PC-3 (cell line): ENCODE results near the gene FAM153A. TPM values are rescaled to one million over a fixed set of nuclear protein-coding genes. Genes with fewer than 3 reads are reported as not detected.
"Not testable (repeated sequence)": the region's sequence is repeated elsewhere in the genome, so short reads cannot be mapped to it uniquely, and the experiment has no call there.

ENCODE experiments used
- ATAC-seq: fragments of 200-7000 bp; cut with Tn5 transposase; 2 replicates; pipeline ENCODE4 v1.9.1; 2020; ENCODE audit warnings: mild to moderate bottlenecking, moderate library complexity
- Bru-seq: library from RNA; stranded (reverse); fragments of 400-500 nt; gene quantifications from one replicate; lab custom pipeline; 2021; lab: Mats Ljungman, UMichigan
- BruChase-seq, 2 experiments: library from RNA; stranded (reverse); fragments of 400-500 nt; gene quantifications; one replicate each; lab custom pipeline; 2021; lab: Mats Ljungman, UMichigan
- BruUV-seq: library from RNA; stranded (reverse); fragments of 400-500 nt; replicated peaks from 2 replicates; lab custom pipeline; 2021; lab: Mats Ljungman, UMichigan
- CTCF ChIA-PET: fragments of 300-600 bp; sonication (Branson Sonifier 250); formaldehyde crosslinking; loops from one replicate; lab custom pipeline; 2022; ENCODE audit warnings: antibody characterized with exemption; lab: Charles Lee
- POLR2A ChIA-PET: fragments of 300-600 bp; sonication (Branson Sonifier 250); formaldehyde crosslinking; loops from one replicate; lab custom pipeline; 2022; ENCODE audit warnings: antibody characterized with exemption; ENCODE audit not compliant: unreplicated experiment; lab: Charles Lee
- DNase-seq: peaks from one replicate; pipeline ENCODE4 v3.0.0-alpha.2; 2015
- H2AFZ ChIP-seq: fragments of 300-600 bp; sonication (generic); 2 replicates; pipeline ENCODE4 v1.6.0; 2016; ENCODE audit warnings: antibody characterized with exemption, low read length
- H3F3A ChIP-seq: fragments of 300-600 bp; sonication (generic); one replicate; pipeline ENCODE4 v1.6.0; 2017; ENCODE audit warnings: antibody characterized with exemption, low read length, control low read depth, mild to moderate bottlenecking; ENCODE audit not compliant: unreplicated experiment
- H3K27ac ChIP-seq: fragments of 300-600 bp; sonication (generic); 2 replicates; pipeline ENCODE4 v1.5.1; 2016; ENCODE audit warnings: mild to moderate bottlenecking, low read length
- H3K27me3 ChIP-seq: fragments of 300-600 bp; sonication (generic); 2 replicates; pipeline ENCODE4 v1.6.1; 2016; ENCODE audit warnings: low read length, mixed read lengths
- H3K36me3 ChIP-seq: fragments of 300-600 bp; sonication (generic); 2 replicates; pipeline ENCODE4 v1.6.1; 2016; ENCODE audit warnings: low read depth, mixed run types, low read length, mixed read lengths
- H3K4me1 ChIP-seq: fragments of 300-600 bp; sonication (generic); 2 replicates; pipeline ENCODE4 v1.5.1; 2016; ENCODE audit warnings: low read length; ENCODE audit not compliant: insufficient read depth
- H3K4me2 ChIP-seq: fragments of 300-600 bp; sonication (generic); 2 replicates; pipeline ENCODE4 v1.6.0; 2016; ENCODE audit warnings: low read length
- H3K4me3 ChIP-seq: fragments of 300-600 bp; sonication (generic); 2 replicates; pipeline ENCODE4 v1.5.1; 2016; ENCODE audit warnings: mild to moderate bottlenecking, low read length, mixed read lengths
- H3K79me2 ChIP-seq: fragments of 300-600 bp; sonication (generic); 2 replicates; pipeline ENCODE4 v1.6.1; 2017; ENCODE audit warnings: low read length, mixed read lengths
- H3K9ac ChIP-seq: fragments of 300-600 bp; sonication (generic); 2 replicates; pipeline ENCODE4 v1.6.0; 2016; ENCODE audit warnings: mild to moderate bottlenecking, low read length
- H3K9me2 ChIP-seq: fragments of 300-600 bp; sonication (generic); replicated peaks from 2 replicates; pipeline ENCODE4 v1.6.1; 2016; ENCODE audit warnings: mixed run types, low read length, mixed read lengths
- H3K9me3 ChIP-seq: fragments of 300-600 bp; sonication (generic); 2 replicates; pipeline ENCODE4 v1.6.1; 2016; ENCODE audit warnings: low read length, mixed read lengths
- H4K20me1 ChIP-seq: fragments of 300-600 bp; sonication (generic); 2 replicates; pipeline ENCODE4 v1.6.1; 2016; ENCODE audit warnings: low read length, mixed read lengths
- intact Hi-C: fragments of 100-400 bp; cut with micrococcal nuclease; formaldehyde crosslinking; loops from 2 replicates; pipeline ENCODE4 v1.9.0; 2023
- long read RNA-seq: library from polyadenylated mRNA; unstranded; transcript quantifications from one replicate; pipeline ENCODE4 v2.0.0, GENCODE V29; 2021; ENCODE audit not compliant: unreplicated experiment
- total RNA-seq: library from RNA; depleted of rRNA; stranded (reverse); fragments of >200 nt; gene quantifications from 2 replicates; pipeline ENCODE4 v1.2.3, GENCODE V29; 2014; rRNA removed

Gene FAM153A
- total RNA-seq = not detected in 2 replicates
- percentile 6 among the genes with signal in this experiment for Bru-seq, nascent RNA
- percentile 7 among the genes with signal in this experiment for BruChase-seq, experiment 1, labeled RNA remaining after a 6-hour chase
- percentile 4 among the genes with signal in this experiment for BruChase-seq, experiment 2, labeled RNA remaining after a 2-hour chase
- long read RNA-seq = 0 reads

DNA sequence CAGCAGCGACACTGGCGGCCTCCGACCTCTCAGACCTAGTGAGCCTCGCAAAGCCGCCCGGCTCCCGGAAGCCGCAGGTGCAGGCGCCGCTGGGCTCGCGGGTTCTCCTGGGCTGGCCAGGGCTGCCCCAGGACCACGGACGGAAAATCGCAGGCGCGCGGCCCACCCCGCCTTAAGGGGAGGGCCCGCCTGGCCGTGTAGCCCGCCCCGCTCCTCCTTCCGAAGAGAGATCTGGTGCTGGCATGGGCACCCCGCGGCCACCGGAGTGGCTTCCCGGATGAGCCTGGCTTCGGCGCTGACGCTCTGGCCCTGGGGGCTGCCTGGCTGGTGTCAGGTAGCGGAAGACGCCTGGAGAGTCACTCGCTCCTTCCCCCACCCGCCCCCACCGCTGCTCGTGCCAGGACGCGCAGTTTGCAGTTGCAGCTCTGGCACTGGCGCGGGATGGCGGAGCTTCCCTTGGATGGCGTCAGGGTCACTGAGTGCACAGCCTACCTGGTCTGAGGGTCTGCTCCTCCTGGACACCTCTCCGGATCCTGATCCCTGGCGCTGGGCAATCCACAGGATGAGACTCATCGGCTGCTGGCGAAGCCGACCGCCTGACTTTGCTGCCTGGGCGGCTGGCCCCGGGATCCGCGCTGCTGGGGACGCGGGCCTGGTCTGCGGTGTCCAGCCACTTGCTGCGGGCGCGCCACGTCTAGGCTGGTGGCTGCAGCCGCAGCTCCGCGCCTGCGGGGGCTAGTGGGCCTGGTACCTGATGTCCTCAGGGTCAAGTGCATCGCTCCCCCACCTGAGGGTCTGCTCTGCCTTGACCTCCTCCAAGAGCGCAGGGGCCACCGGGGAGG is at the start of gene FAM153A:
Gene FAM153A, minus strand, starts transcription at position 108 of the 842 bp plus-strand sequence.
- H3K9ac ChIP-seq, H3K4me1 ChIP-seq, H3K36me3 ChIP-seq, H2AFZ ChIP-seq, ATAC-seq, CTCF ChIA-PET, POLR2A ChIA-PET, H3K4me3 ChIP-seq, H4K20me1 ChIP-seq, H3F3A ChIP-seq, BruUV-seq, H3K9me3 ChIP-seq, H3K4me2 ChIP-seq, H3K27me3 ChIP-seq, intact Hi-C loops, H3K9me2 ChIP-seq, H3K79me2 ChIP-seq, DNase-seq, H3K27ac ChIP-seq: not testable (repeated sequence)

DNA sequence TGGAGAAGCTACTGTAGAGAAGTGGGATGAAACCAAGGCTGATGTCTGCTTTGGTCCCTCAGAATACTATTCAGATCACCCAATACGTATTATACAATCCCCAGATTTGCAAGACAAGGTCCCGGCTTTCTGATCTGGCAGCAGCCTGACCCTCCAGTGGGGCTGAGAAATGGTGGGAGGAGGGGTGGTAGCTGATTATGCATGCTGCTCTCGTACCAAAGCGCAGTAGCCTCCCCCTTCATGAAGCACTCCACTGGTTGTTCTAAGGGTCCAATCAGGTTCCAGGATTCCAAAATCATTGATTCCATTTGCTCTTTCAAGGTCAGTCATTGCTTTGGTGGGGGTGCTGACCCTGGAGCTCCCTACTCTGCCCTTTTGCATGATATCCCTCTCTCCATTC is 49.6 kb upstream of the FAM153A start:
- H3K36me3 ChIP-seq, BruUV-seq, H3K9me3 ChIP-seq, ATAC-seq, H3K9me2 ChIP-seq, H4K20me1 ChIP-seq, H3K4me2 ChIP-seq, CTCF ChIA-PET, H3K79me2 ChIP-seq, H3K4me3 ChIP-seq, H3K9ac ChIP-seq, H3F3A ChIP-seq, POLR2A ChIA-PET, DNase-seq, intact Hi-C loops, H3K27me3 ChIP-seq, H3K27ac ChIP-seq, H3K4me1 ChIP-seq, H2AFZ ChIP-seq: not testable (repeated sequence)

DNA sequence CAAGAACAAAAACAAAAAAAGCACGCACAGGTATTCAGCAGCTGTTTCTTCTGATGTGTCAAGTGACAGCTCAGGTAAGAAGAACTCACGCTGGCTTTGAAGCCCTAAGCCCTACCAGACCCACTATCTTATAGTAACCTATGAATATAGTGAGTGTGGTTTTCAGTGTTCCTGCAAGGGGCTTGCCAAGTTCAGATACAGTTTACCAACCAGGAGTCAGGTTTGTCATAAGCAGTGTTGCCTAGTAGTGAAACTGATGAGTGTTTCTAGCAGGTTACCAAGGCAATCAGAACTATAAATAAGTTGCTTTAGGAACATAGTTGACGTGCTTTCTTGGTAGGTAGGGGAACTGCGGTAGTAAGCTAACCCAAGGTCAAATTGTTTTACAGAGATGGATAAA is 43.4 kb upstream of the FAM153A start:
- H3K9me2 ChIP-seq, ATAC-seq, BruUV-seq, POLR2A ChIA-PET, H3K36me3 ChIP-seq, H3K4me2 ChIP-seq, H3K27ac ChIP-seq, H3K9me3 ChIP-seq, H2AFZ ChIP-seq, H3K79me2 ChIP-seq, CTCF ChIA-PET, H3K9ac ChIP-seq, intact Hi-C loops, H3K4me1 ChIP-seq, H3K4me3 ChIP-seq, H3F3A ChIP-seq, DNase-seq, H4K20me1 ChIP-seq, H3K27me3 ChIP-seq: not testable (repeated sequence)

DNA sequence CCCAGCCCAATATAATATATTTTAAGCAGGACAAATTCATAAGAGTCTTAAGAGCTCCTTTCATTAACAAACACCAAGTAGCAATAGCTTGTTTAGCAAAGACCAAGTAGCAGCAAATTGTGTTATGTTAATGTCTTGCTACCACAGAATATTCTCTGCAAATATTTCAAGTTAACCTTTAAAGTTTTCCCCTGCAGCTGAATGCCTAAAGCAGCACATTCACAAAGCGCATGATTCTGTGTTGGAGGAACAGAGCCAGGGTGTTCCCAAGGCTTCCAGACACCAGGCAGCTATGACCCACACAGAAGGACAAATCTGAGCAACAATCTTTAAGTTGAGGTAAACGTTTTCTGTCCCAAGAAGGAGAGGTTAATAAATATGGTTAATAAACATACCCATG is 42.1 kb upstream of the FAM153A start:
- intact Hi-C loops, H3K27me3 ChIP-seq, H3K4me1 ChIP-seq, H3K4me3 ChIP-seq, H3K36me3 ChIP-seq, H3K9me3 ChIP-seq, BruUV-seq, ATAC-seq, H3F3A ChIP-seq, DNase-seq, H3K4me2 ChIP-seq, H3K27ac ChIP-seq, H2AFZ ChIP-seq, H3K9ac ChIP-seq, H3K79me2 ChIP-seq, CTCF ChIA-PET, H4K20me1 ChIP-seq, POLR2A ChIA-PET, H3K9me2 ChIP-seq: not testable (repeated sequence)

DNA sequence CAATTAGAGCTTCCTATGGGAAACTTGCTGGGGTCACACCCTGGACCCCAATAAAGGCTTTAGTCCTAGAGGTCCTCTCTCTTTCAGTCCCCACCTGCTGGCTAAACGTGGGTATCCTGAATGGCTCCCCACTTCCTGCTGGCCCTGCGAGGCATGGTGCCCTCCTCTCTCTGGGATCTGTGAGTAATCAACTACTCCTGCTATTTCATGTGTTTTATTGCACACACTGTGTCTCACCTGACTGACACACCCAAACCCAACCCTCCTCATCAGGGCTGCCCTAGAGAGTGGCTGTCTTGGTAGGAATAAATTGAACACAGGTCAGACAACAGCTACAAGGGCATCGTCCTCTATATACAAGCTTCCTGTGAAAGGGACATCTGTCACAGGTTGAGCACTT is 39.8 kb upstream of the FAM153A start:
- H3F3A ChIP-seq, H2AFZ ChIP-seq, H4K20me1 ChIP-seq, H3K27me3 ChIP-seq, H3K36me3 ChIP-seq, intact Hi-C loops, BruUV-seq, H3K27ac ChIP-seq, H3K9me3 ChIP-seq, POLR2A ChIA-PET, H3K79me2 ChIP-seq, H3K9ac ChIP-seq, H3K9me2 ChIP-seq, H3K4me2 ChIP-seq, H3K4me1 ChIP-seq, ATAC-seq, DNase-seq, CTCF ChIA-PET, H3K4me3 ChIP-seq: not testable (repeated sequence)

DNA sequence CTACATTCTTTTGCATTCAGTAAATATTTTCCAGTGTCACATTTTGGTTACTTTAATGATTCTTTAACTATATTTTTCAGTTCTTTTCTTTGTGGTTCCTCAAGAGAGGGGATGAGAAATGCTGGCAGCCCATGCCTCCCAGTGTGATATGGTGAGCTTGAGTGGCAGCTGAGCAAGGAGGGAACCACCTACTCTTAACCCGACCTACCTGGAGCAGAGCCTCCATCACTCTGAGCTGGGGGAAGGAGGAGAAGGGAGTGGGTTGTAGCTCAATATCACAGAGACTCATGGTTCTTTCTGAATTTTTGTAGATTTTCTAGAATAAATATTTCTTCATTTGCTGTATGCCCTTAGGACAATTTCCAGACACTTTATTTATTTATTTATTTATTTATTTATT is 37.0 kb upstream of the FAM153A start:
- not testable (repeated sequence) for DNase-seq, H3K9ac ChIP-seq

More for the DNA sequence above, 37.0 kb upstream of the FAM153A start:
- H4K20me1 ChIP-seq, H3K9me3 ChIP-seq, BruUV-seq, CTCF ChIA-PET, H3K4me3 ChIP-seq, H3K27me3 ChIP-seq, H3K9me2 ChIP-seq, H3F3A ChIP-seq, POLR2A ChIA-PET, H2AFZ ChIP-seq, H3K4me2 ChIP-seq, H3K79me2 ChIP-seq, H3K27ac ChIP-seq, intact Hi-C loops, H3K36me3 ChIP-seq, ATAC-seq, H3K4me1 ChIP-seq: not testable (repeated sequence)
